Activated naive CD8-positive, alpha-beta T cell (primary cell): ENCODE measurements around the gene UNC45A.
A peak's percentile ranks its signal among the peaks of the same experiment; 100 is the strongest.

Experiments
- H3K27ac Mint-ChIP-seq: one replicate; pipeline ENCODE4 v1.8.0; 2021; ENCODE audit warnings: mixed read lengths
- H3K27me3 Mint-ChIP-seq: one replicate; pipeline ENCODE4 v1.8.0; 2021; ENCODE audit warnings: mixed read lengths
- H3K36me3 Mint-ChIP-seq: one replicate; pipeline ENCODE4 v1.8.0; 2021; ENCODE audit warnings: mixed read lengths
- H3K4me1 Mint-ChIP-seq: one replicate; pipeline ENCODE4 v1.8.0; 2021; ENCODE audit warnings: low read depth, mixed read lengths
- H3K4me3 Mint-ChIP-seq: one replicate; pipeline ENCODE4 v1.8.0; 2021; ENCODE audit warnings: mild to moderate bottlenecking, mixed read lengths
- H3K9me3 Mint-ChIP-seq: one replicate; pipeline ENCODE4 v1.8.0; 2021; ENCODE audit warnings: low read depth, mixed read lengths

Gene UNC45A

DNA sequence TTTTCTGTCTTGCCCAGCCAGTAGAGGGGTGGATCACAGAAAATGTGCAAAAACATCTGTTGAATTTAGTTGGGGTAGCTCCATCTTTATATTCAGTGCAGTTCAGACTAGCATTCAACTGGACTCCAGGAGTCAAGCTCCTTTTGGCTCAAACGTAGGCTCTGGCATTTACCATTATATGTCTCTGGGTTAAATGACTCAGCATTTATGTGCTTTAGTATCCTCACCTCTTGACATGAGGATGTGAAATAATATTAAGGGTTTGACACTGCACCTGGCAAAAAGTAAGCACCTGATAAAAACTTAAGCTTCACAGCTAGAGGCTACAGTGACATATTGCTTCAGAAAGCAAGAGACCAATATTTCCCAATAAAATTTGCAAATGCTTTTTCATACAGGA lies 44.5 kb downstream of the UNC45A start:
- peaks cover 1% of the 10 kb centered on the region for H3K4me1 Mint-ChIP-seq
- H3K27ac Mint-ChIP-seq, result no peak overlapping the region
- H3K36me3 Mint-ChIP-seq, result peaks cover 16% of the 10 kb centered on the region
- H3K27me3 Mint-ChIP-seq, result no peaks in the 10 kb centered on the region
- H3K9me3 Mint-ChIP-seq, result no peaks in the 10 kb centered on the region
- no peak overlapping the region for H3K4me3 Mint-ChIP-seq

DNA sequence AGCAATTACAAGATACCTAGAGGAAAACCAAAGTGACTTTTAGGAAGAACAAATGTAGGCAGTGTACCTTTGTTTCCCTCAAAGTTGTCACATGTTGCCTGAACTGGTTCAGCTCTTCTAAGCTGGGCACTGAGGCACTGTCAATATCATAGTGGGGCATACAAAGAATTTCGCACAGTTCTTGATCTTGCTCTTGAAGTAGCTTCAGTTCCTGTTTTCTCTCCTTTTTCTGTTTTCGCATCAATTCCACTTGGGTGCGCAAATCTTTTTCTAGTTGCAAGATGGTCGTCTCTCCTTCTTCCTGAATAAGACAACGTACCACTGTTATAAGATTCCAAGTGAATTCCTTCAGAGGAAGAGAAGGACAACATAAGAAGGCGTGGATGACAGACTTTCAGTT lies 46.6 kb downstream of the UNC45A start:
- Mint-ChIP-seq H3K9me3 (no peaks in the 10 kb centered on the region), H3K36me3 (peaks cover 12% of the 10 kb centered on the region), H3K27me3 (no peaks in the 10 kb centered on the region), H3K27ac (no peak overlapping the region), H3K4me3 (no peak overlapping the region), H3K4me1 (peaks cover 1% of the 10 kb centered on the region)

DNA sequence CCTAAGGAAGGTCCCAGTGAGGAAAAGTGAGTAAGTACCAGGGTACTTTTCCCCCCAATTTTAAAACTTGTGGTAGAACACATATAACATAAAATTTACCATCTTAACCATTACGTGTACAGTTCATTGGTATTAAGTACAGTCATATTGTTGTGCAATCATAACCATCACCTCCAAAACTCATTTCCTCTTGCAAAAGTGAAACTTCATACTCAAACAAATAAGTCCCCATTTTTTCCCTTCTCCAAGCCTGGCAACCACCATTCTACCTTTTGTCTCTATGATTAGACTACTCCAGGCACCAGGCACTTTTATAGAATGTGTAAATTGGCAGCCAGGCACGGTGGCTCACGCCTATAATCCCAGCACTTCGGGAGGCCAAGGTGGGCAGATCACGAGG lies 47.0 kb downstream of the UNC45A start:
- Mint-ChIP-seq H3K4me3 (no peak overlapping the region), H3K9me3 (no peaks in the 10 kb centered on the region), H3K27me3 (no peaks in the 10 kb centered on the region), H3K4me1 (peaks cover 1% of the 10 kb centered on the region), H3K27ac (no peak overlapping the region), H3K36me3 (peaks cover 12% of the 10 kb centered on the region)

DNA sequence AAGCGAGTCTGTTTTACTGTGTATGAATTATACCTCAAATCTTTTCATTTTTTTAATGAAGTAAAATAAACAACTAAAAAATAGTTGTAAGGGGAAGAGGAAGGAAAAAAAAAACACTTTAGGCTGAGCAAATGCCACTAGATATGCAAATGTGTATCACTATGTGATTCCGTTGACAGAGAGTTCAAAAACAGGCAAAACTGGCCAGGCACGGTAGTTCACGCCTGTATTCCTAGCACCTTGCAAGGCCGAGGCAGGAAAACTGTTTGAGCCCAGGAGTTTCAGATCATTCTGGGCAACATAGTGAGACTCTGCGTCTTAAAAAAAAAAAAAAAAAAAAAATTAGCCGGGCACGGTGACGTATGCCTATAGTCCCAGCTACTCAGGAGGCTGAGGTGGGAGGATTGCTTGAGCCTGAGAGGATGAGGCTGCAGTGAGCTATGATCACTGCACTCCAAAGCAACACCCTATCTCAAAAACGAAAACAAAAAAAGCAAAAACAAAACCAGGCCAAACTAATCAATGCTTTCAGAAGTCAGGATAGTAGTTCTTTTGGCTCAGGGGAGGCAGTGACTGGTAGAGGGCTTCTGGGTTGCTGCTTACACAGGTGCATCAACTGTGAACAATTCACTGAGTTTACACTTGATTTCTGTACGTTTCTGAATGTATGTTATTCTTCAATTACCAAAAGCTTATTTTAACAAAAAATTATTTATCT lies 51.9 kb downstream of the UNC45A start:
- H3K4me3 Mint-ChIP-seq, result no peak overlapping the region
- no peaks in the 10 kb centered on the region for H3K4me1 Mint-ChIP-seq
- H3K36me3 Mint-ChIP-seq, result peaks cover 2% of the 10 kb centered on the region
- H3K9me3 Mint-ChIP-seq, result no peaks in the 10 kb centered on the region
- H3K27ac Mint-ChIP-seq, result no peak overlapping the region
- H3K27me3 Mint-ChIP-seq, result no peaks in the 10 kb centered on the region

- Mint-ChIP-seq H3K27me3 (no peaks in the 10 kb centered on the region), H3K27ac (no peak overlapping the region)
Observed at GRCh38 chr15:90987561-90988141, 52.6 kb downstream of the UNC45A start.

GRCh38 chr15:90988296-90988695 lies 53.2 kb downstream of the UNC45A start:
- no peak overlapping the region for H3K27ac Mint-ChIP-seq

More at GRCh38 chr15:90987561-90988141, 52.6 kb downstream of the UNC45A start:
- Mint-ChIP-seq H3K4me1 (peaks cover 2% of the 10 kb centered on the region), H3K4me3 (no peak overlapping the region), H3K9me3 (no peaks in the 10 kb centered on the region), H3K36me3 (peaks cover 2% of the 10 kb centered on the region)

GRCh38 chr15:90989040-90989768 lies 54.1 kb downstream of the UNC45A start:
- Mint-ChIP-seq H3K27ac (no peak overlapping the region), H3K36me3 (no peaks in the 10 kb centered on the region), H3K9me3 (no peaks in the 10 kb centered on the region), H3K4me1 (peaks cover 10% of the 10 kb centered on the region), H3K4me3 (no peak overlapping the region), H3K27me3 (no peaks in the 10 kb centered on the region)

More at GRCh38 chr15:90988296-90988695, 53.2 kb downstream of the UNC45A start:
- Mint-ChIP-seq H3K4me3 (no peak overlapping the region), H3K27me3 (no peaks in the 10 kb centered on the region), H3K4me1 (peaks cover 5% of the 10 kb centered on the region), H3K36me3 (no peaks in the 10 kb centered on the region), H3K9me3 (no peaks in the 10 kb centered on the region)

- Mint-ChIP-seq H3K4me3 (no peak overlapping the region), H3K36me3 (no peaks in the 10 kb centered on the region)
Observed at GRCh38 chr15:90990446-90990845, 55.4 kb downstream of the UNC45A start.

GRCh38 chr15:90991587-90992285 lies 56.7 kb downstream of the UNC45A start:
- H3K27me3 Mint-ChIP-seq, result no peaks in the 10 kb centered on the region
- no peak overlapping the region for H3K27ac Mint-ChIP-seq
- no peaks in the 10 kb centered on the region for H3K36me3 Mint-ChIP-seq
- H3K4me1 Mint-ChIP-seq, result peaks cover 22% of the 10 kb centered on the region
- no peaks in the 10 kb centered on the region for H3K9me3 Mint-ChIP-seq
- H3K4me3 Mint-ChIP-seq, result no peak overlapping the region

More at GRCh38 chr15:90990446-90990845, 55.4 kb downstream of the UNC45A start:
- Mint-ChIP-seq H3K4me1 (peaks cover 17% of the 10 kb centered on the region), H3K27ac (no peak overlapping the region), H3K9me3 (no peaks in the 10 kb centered on the region), H3K27me3 (no peaks in the 10 kb centered on the region)

DNA sequence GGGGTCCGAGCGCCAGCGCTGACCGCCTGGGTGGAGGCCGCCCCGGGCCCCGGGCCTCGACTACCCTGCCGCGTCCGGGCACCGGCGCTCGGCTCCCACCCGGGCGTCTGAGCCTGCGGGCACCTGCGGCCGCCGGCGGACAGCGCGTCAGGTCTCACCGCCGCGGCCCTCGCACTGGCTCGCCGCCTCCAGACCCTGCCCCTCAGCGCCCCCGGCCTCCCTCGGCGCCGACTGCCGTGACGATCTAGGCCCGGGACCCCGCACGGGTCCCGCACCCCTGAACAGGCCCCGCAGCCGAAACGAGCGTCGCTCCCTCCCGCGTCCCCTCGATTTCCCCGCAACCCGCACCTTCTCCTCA lies 59.0 kb downstream of the UNC45A start:
- H3K9me3 Mint-ChIP-seq, result no peaks in the 10 kb centered on the region

GRCh38 chr15:90994417-90995311 lies 59.6 kb downstream of the UNC45A start, which contains the start of gene PRC1:
Gene PRC1 (minus strand): TSS chr15:90994535. CDS start chr15:90994417, 118 bp downstream.
- Mint-ChIP-seq H3K27ac (peak within 1 kb of the TSS; percentile 95), H3K4me3 (peak within 1 kb of the TSS; percentile 99), H3K36me3 (peaks cover 3% of the 10 kb centered on the region), H3K4me1 (peaks cover 22% of the 10 kb centered on the region), H3K9me3 (no peaks in the 10 kb centered on the region), H3K27me3 (no peaks in the 10 kb centered on the region)

More for the DNA sequence above, 59.0 kb downstream of the UNC45A start:
- H3K36me3 Mint-ChIP-seq, result no peaks in the 10 kb centered on the region
- H3K4me1 Mint-ChIP-seq, result peaks cover 22% of the 10 kb centered on the region
- peak overlapping the region; percentile 95 for H3K27ac Mint-ChIP-seq
- no peaks in the 10 kb centered on the region for H3K27me3 Mint-ChIP-seq
- H3K4me3 Mint-ChIP-seq, result peak overlapping the region; percentile 99

- peaks cover 8% of the 10 kb centered on the region for H3K36me3 Mint-ChIP-seq
- no peaks in the 10 kb centered on the region for H3K9me3 Mint-ChIP-seq
- H3K4me1 Mint-ChIP-seq, result peaks cover 13% of the 10 kb centered on the region
- no peaks in the 10 kb centered on the region for H3K27me3 Mint-ChIP-seq
- H3K27ac Mint-ChIP-seq, result no peak overlapping the region
- no peak overlapping the region for H3K4me3 Mint-ChIP-seq
Observed at GRCh38 chr15:90998737-90999136, 63.7 kb downstream of the UNC45A start.

DNA sequence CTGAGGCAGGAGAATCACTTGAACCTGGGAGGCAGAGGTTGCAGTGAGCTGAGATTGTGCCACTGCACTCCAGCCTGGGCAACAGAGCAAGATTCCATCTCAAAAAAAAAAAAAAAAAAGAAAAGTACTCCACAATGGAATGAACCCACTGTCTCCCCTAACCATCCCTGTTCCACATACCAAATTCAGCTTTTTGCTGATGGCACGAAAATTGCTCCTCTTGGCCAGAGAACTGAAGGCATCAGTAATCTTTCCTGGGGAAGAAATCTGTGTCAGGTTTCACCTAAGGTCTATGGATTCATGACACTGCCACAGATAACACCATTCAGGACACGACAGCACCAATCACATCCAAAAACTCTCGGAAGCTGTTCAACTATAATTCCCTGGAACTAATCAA lies 66.1 kb downstream of the UNC45A start:
- peaks cover under 1% of the 10 kb centered on the region for H3K4me1 Mint-ChIP-seq
- H3K27me3 Mint-ChIP-seq, result no peaks in the 10 kb centered on the region
- no peak overlapping the region for H3K27ac Mint-ChIP-seq
- H3K36me3 Mint-ChIP-seq, result peaks cover 8% of the 10 kb centered on the region
- H3K4me3 Mint-ChIP-seq, result no peak overlapping the region
- no peaks in the 10 kb centered on the region for H3K9me3 Mint-ChIP-seq
